SH-SY5Y (cell line): ENCODE measurements around the gene MAP2K2.

Source experiments
- GATA2 ChIP-seq: IDR thresholded peaks from 2 replicates; pipeline ENCODE4 v1.6.1; 2011; ENCODE audit warnings: mild to moderate bottlenecking, low read depth, low read length
- GATA3 ChIP-seq: IDR thresholded peaks from 2 replicates; pipeline ENCODE4 v1.6.1; 2011; ENCODE audit warnings: low read depth, mild to moderate bottlenecking, low read length, moderate library complexity

- TF ChIP-seq GATA3 (no peak), GATA2 (no peak)
Measured at GRCh38 chr19:4042731-4043082, 81.2 kb downstream of the MAP2K2 start.
